Hematopoietic multipotent progenitor cell treated with erythropoietin and hydrocortisone succinate and interleukin-3 and kit ligand, for 4 days (in vitro differentiated cells): Measurements from ENCODE around the gene NISCH.

ENCODE experiments used
- DNase-seq: peaks from one replicate; pipeline ENCODE4 v3.0.0-alpha.2; 2015

Gene NISCH

DNA sequence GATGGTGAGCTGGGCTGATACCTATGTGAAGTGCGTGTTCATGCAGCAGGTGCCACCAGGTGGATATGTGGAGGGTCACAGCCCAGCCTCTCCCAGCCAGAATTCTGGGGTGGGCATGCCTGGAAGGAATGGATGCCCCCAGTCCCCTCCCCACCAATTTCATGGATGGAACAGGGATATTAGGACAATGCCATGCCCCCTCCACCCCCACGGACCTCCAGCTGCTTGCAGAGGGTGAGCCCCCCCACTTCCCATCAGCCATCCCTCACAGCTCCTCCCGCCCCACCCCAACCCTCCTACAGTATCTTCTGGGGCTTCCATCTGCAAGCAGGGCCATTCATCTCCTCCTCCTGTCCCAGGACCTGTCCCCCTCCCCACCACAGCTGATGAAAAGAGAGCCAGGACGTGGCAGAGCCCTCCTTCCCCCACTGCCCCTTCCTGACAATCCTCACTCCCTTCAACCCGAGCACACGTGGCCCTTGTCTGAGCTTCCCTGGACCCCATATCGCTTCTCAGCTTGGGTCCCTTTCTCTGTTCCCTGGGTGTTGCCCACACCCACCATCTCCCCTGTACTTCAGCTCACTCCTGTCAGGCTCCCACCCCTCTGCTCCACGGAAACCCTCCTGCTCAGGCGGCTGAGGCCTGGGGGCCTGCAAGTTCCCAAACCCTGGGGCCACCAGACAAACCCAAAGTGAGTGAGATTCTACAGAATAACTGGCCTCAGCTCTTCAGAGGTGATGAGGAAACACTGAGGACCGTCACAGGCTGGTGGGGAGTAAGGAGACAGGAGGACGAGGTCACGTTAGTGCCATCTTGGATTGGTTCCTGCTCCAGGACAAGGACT lies 7.7 kb upstream of the NISCH start:
- DNase-seq = no peak

DNA sequence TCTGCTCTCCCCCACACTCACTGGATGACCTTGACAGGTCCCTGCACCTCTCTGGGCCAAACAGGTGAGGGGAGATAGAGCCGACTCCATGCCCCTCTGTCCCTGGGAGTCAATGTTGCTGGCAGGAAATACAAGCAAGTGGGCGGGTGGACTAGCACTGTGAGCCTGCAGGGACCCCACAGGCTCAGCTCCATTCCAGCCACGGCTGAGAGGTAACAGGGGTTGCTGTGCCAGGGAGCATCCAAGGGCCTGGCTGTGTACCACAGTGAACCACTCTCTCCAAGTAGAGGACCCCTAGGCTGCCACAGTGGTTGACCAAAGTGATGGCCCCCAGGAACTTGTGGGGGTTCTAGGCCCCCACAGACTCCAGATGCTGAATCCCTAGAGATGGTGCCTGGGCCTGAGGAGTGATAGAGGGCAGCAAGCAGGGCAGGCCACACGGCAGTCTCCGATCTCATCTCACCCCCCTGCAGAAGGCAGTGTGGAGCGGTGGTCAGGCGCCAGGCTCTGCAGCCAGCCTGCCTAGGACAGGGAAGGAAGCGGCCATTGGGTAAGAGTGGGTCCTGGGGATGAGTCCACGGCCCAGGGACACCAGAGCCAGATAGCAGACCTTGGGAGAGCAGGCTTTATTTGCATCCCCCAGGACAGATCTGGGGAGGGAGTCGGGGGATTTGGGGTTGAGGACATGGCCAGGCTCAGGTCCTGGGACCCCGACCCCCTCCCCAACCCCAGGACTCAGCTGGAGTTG lies 4.7 kb upstream of the NISCH start:
- no peak for DNase-seq

DNA sequence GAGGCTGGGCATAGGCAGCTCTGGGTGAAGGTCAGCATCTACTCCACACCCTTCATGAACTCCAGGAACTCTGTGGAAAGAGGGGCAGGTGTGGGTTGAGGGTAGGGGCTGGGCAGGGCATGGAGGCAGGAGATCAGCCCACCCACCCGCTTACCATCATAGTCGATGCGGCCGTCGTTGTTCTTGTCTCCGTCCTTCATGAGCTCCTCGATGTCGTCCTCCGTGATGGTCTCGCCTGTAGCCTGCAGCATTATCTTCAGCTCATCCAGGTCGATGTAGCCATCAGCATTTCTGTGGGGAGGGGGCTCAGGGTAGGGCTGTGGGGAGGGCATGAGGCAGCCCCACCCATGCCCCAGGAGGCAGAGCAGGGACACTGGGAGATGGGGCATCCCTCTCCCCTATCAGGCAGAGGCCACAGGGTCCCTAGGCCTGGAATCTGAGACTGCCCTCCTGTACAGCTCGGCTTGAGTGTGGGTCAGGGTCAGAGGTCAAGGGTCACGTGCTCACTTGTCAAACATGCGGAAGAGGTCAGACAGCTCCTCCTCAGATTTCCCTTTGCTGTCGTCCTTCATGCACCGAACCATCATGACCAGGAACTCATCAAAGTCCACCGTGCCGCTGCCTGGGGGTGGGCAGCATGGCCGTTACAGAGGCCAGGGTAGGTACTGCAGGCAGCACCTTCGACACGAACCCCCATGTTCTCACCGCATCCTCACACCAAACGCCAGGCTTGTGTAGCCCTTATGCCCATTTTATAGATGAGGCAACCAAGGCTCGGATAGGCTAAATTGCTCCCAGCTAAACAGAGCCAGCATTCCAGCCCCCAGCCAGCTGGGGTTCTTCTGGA lies 3.9 kb upstream of the NISCH start:
- no peak for DNase-seq

DNA sequence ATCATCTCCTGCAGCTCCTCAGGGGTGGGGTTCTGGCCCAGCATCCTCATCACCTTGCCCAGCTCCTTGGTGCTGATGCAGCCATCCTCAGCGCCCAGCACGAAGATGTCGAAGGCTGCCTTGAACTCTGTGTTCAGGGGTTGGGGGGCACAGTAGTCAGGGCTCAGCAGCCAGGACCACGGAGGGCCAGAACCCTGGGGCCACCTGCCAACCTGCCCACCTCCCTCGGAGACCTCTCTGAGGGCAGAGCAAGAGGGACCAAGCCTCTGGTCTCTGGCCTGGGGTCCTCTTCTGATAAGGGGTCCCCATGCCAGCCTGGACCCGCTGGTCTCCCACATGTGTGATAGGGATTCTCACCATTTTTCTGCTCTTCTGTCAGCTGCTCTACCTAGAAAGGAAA lies 3.3 kb upstream of the NISCH start:
- DNase-seq = no peak

DNA sequence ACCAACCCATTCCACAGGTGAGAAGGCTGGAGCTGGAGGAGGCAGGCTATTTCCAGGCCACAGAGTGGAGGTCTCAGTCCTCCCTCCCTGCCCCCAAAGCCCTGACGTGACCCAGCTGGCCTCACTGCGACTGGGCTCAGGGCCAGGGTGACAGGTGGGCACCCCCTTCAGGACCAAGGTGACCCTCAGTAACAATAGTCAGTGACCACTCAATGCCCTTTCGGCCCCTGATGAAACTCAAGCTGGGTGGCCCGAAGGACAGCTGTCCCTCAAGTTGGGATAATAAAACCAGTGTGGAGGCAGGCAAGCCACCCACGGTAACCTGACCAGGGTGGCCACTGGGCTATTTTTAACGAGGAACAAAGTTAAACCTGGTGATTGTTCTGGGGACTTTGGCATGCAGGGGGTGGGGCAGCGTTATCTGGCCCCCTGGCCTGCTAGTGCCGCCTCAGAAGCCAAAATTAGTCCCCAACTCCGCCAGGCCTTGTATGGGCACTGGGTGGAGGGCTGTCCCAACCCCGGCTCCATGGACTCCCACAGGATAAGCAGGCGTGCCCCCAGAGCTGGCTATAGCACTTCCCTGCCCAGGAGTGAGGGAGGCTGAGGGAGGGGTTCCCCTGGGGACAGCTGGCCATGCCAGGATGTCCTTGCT lies 2.7 kb upstream of the NISCH start:
- DNase-seq = no peak

DNA sequence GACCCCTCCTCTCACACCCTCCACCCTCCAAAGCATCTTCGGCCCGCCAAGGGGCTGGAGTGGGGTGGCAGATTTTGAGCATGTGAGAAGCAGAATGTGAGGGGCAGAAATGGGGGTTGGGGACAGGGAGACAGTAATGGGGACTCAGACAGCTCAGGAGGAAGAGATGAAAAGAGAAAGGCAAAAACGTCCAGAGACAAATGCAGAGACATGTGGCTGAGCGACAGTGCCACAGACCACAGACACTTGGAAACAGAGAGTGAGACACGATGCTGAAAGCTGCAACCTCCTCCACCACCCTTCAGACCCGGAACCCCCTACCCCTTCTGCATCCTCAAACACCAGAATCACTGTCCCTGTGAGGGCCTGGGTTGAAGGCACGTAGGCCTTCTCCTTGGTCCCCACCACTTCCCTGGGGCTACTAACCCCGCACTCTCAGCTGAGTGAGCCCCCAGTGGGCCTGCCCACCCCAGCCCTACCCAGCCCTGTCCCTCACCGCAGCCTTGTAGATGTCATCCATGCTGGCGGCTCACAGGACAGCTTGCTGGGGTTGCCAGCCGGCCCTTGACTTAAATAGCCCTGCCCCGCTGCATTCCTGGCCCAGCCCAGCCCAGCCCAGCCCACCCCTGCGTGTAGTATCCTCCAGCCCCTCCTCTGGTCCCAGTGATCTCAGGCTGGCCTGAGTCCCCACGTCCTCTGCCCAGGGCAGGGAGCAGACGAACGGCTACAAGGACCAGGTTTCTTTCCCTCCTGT lies 1.7 kb upstream of the NISCH start, which contains the start of gene TNNC1:
TNNC1 (minus strand) TSS at position 546 of the 754 bp plus-strand sequence; CDS start at position 520, 26 bp downstream.
- DNase-seq = no peak

DNA sequence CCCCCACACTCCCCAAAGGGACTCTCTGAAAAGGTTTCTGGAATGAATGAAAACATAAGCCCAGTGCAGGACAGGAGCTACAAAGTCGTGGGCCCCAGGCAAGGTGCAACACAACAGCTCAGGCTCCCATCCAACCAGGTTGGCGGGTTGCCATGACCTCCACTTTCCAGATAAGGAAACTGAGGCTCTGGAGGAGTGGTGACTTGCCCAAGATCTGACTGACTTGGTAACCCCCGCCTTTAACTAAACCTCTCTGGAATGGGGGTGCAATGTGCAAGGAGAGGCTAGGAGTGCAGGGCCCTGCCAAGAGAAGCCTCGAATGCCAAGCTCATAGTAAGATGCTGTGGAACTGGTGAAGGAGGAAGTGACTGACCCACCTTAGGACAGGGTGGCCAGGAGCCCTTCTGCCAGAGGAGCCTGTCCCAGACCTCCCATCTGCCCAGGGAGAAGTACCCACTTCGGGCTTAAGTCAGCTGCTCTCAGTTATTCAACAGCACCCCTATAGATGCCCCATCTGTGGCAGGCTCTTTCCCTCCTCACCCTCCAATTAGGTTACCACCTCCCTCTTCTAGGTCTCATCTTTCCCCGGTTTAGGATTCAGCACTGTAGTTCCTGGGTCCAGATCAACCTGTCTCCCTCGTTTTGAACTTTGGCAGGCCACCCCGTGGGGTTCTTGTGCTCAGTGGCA lies 1.0 kb upstream of the NISCH start:
- DNase-seq = no peak

DNA sequence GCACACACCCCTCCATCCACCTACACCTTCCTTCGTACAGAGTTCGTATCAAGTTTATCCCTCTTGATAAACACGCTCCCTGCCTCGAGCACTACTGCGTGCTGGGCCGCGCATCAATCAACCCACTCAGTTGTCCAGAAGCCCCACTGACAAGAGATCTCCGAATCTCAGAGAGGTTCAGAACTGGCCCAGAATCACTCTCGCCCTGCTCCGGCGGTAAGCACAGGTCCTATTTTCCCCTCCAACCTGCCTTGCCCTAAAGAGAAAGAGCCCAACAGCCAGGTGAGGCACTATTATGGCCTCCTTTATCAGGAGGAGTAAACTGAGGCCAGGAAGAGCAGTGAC lies 494 bp upstream of the NISCH start:
- DNase-seq = no peak

DNA sequence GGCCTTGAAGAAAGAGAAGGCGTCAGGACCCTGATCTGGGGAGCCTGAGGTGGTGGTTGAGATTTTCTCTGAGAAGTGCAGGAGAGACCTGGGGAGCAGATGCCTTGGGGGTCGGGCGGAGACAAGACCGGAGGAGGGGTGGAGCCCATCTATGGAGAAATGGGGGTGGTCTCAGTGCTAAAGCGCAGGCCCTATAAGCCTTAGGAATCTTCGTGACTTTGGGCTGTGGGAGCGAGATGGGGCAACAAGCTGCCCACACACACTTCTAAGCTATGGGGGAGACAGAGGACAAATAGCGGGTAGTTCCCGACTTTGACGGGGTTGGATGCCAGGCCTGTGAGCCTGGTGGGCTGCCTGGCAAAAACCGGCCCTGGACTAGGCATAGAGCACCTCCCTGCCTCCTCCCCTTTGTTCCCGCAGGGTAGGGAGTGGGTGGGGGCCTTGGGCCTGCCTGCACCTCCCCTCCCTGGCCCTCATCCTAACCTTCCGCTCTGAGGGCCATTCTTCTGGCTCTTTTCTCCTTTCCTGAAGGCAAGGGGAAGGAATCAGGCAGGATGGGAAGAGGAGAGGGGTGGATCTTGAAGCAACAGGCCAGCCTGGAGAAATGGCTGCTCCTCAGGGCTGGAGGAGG lies 880 bp downstream of the NISCH start:
- DNase-seq = peak; percentile 44

DNA sequence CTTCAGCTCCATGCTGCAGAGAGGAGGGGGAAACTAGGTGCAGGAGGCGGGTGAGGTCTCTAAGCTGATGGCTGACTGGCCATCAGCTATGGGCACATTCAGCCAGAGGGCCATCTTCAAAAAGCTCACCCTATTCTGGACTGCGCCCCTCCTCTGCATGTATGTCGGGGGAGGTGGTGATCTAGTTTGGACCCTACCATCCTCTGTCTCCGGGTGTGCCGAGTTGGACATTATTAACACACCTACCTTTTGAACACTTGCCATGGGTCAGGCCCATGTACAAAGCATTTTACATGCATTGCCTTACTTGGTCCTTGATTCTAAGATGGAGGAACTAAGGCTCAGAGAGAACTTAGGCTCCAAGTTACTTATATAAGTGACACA lies 1.4 kb downstream of the NISCH start:
- DNase-seq = no peak

DNA sequence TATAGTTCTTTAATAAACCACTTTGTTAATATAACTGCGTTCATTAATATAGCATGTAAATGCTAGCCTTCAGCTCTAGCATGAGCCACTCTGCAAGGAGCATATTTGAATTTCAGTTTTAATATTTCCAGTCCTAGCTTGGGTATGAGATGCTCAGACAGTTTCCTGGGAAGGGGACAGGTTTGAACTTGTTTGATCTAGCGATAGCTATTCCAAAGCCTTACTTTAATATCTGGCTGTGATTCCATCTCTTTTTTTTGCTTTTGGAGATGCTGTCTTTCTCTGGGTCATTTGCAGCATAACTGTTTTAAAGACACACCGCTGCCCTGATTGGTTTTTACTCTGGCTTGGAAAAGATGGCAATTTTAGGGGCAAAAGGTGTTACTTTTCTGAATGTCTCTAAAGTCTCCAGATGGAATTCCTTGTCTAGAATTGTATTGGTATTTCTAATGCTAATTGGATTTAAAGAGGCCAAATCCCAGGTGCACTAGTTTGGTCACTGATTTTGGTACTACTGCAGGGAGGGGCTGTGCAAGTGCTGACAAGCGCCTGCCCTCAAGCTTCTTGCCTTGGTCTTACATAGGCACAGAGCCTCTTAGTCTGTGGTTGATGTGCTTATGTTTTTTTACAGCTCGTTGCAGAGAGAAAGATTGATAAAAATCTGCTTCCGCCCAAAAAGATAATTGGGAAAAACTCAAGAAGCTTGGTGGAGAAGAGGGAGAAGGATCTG lies 2.8 kb downstream of the NISCH start:
- no peak for DNase-seq

DNA sequence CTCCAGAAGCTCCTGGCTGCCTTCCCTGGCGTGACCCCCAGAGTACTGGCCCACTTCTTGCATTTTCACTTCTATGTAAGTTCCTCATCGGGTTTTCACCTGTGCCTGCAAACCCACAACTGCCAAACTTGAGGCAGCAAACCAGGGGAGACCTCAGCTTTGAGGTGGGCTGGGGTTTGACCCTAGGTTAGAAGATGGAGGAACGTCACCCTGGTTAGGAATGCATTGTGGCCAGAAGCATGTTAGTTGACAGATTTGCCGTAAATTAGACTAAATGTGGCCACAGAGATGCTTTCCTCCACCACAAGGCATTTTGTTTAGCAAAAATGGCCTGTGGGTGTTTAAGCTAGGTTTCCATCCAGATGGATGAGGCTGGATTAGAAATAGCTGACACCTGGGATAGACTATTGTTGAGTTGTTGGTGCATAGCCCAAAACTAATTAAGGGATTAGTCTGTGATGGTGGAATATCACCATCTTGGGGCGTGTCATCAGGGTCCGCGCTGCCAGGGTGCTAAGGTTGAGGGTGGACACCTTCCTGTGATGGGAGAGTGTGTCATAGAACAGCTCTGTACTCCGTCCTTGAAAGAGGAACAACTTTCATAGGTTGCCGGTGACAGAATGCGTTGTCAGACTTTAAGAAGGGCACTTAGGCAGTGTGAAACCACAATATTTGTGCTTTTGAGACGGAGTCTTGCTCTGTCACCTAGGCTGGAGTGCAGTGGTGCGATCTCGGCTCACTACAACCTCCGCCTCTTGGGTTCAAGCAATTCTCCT lies 3.6 kb downstream of the NISCH start:
- no peak for DNase-seq

DNA sequence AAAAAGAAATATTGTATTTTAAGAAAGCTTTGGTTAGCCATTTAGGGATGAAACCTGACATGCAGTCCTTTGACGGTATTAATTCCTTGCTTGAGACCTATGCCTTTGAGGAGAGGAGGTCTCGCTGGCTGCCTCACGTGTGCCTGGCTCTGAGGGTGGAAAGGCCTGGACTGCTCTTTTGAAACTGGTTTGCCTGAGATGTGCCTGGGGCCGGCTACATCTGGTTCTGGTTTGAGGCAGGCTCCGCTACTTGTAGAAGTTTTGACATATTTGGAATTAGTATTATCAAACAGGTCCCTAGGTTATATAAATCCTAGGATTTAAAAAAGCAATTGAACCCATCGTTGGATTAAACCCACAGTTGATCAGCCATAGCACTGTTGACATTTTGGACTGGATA lies 6.5 kb downstream of the NISCH start:
- no peak for DNase-seq

DNA sequence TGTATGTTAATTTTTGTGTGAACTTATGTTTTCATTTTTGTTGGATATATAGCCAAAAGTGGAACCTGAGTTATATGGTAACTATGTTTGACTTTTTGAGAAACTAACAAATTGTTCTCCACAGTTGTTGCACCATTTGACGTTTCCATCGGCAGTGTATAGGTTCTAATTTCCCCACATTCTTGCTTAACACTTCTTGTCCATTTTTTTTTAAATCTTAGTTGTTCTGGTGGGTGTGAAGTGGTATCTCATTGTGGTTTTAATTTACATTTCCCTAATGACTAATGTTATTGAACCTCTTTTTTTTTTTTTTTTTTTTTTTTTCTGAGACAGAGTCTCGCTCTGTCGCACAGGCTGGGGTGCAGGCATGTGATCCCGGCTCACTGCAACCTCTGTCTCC lies 8.0 kb downstream of the NISCH start:
- DNase-seq = peak; percentile 60

DNA sequence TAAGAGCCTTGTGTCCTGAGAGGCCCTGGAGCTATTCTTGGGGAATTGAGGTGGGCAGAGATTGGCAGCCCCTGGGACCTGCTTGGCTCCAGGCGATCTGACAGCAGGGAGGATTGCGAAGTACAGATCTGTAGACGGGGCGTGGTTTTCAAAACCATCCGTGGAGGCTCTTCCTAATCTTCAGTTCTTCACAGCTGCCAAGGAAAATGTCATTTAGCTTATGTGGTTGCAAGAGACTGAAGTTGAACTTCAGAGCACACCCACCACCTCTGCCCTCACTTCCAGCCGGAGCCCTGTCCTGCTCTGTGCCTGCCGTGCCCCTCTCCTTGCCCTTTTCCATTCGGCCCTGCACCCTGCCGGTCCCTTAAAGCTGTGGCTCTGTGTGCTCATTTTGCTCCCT lies 12.9 kb downstream of the NISCH start:
- peak; percentile 54 for DNase-seq

DNA sequence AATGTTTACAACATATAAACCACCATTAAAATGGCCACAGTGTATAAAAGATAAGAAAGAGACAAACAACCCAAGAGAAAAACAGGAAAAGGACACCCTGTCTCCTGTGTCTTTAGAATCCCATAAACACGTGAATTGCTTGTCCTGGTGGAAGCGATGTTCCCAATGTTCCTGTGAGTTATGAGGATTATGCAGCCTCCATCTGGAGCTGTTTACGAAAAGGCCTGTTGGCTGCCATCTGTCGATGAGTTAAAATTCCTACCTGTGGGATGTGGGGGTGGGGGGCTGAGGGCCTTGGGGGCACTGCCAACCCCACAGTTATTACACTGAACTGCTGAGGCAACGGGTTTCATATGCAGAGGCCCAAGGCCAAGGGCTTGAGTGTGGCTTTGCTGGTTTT lies 13.6 kb downstream of the NISCH start:
- no peak for DNase-seq

DNA sequence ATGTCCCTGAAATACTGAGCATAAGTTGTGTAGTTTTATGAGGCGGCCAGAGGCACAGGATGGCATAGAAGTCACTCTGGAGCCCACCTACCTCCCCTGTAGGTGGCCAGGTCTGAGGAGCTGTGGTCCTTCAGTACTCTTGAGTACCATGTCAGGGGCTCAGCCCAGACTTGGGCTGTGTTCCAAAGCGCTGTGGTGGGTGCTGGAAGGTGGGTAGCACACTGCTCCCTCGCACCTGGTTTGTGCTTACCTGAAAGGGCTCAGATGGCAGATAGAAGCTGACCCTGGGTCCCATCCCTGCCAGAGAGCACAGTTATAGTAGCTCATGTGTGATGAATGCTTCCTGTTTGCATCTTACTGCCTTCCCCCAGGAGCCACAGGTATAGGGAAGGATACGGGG lies 15.5 kb downstream of the NISCH start:
- DNase-seq = no peak

DNA sequence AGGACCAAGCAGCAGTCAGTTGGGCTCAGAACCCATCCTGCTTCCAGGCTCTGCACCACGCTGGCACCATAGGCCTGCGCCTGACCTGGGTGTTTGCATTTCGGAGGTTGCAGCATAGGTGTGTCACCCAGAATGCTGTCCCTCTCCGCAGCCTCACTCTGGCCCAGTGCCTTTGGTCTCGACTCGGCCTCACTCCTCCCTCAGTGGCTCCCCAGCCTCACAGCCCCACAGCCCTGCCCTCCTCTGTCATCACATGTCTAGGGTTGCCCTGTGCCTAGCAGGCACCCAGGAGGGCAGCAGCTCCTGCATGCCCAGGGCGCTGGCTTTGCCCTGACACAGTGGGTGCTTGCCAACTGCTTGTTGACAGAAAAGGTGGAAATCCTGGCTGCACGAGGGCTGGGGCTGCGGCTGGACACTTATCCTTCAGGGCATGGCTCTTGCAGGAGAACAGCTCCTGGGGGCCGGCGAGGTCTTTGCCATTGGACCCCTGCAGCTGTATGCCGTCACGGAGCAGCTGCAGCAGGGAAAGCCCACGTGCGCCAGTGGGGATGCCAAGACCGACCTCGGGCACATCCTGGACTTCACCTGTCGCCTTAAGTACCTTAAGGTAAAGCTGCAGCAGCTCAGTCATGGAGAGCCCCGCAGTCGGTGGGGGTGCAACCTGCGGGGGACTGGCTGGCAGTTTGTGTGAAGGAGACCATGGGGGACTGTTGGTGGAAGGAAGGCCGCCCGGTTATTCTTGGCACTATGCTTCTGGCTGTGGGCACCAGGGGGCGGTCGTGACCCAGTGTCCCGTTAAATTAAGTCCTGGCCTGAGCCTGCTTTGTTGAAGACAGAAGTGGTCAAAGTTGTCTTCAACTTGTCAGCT lies 16.2 kb downstream of the NISCH start:
- peak; percentile 85 for DNase-seq
